Type B pancreatic cell (in vitro differentiated cells): ENCODE data around the gene TRPC5OS. TPM values are rescaled to one million over a fixed set of nuclear protein-coding genes. Genes with fewer than 3 reads are reported as not detected.

Experiments used
- DNase-seq: peaks from one replicate; pipeline ENCODE4 v3.0.0; 2021; ENCODE audit warnings: mixed read lengths; ENCODE audit not compliant: unreplicated experiment; ENCODE audit errors: extremely low spot score
- H3K27ac Mint-ChIP-seq: 2 replicates; pipeline ENCODE4 v1.8.0; 2021; ENCODE audit warnings: mild to moderate bottlenecking, mixed read lengths
- H3K27me3 Mint-ChIP-seq: 2 replicates; pipeline ENCODE4 v1.8.0; 2021; ENCODE audit warnings: mixed read lengths
- H3K36me3 Mint-ChIP-seq: 2 replicates; pipeline ENCODE4 v1.8.0; 2021; ENCODE audit warnings: mixed read lengths
- H3K4me1 Mint-ChIP-seq: one replicate; pipeline ENCODE4 v1.8.0; 2021; ENCODE audit warnings: mixed read lengths; ENCODE audit not compliant: unreplicated experiment
- H3K4me3 Mint-ChIP-seq: 2 replicates; pipeline ENCODE4 v1.8.0; 2021; ENCODE audit warnings: mild to moderate bottlenecking, mixed read lengths
- H3K9me3 Mint-ChIP-seq: 2 replicates; pipeline ENCODE4 v1.8.0; 2021; ENCODE audit warnings: mixed read lengths
- total RNA-seq: library from RNA; stranded (reverse); gene quantifications from 2 replicates; pipeline ENCODE4 v1.2.1, GENCODE V29; 2021; ENCODE audit warnings: low replicate concordance
- TF ChIP-seq, protein P1 (sequence below): fragments of 200-600 bp; sonication (generic); conservative IDR thresholded peaks from 2 replicates; pipeline ENCODE4 v1.5.0; 2021; ENCODE audit warnings: antibody characterized with exemption, mild to moderate bottlenecking

The TRPC5OS gene
- total RNA-seq, 1 donor from 2014 or later = not detected

DNA sequence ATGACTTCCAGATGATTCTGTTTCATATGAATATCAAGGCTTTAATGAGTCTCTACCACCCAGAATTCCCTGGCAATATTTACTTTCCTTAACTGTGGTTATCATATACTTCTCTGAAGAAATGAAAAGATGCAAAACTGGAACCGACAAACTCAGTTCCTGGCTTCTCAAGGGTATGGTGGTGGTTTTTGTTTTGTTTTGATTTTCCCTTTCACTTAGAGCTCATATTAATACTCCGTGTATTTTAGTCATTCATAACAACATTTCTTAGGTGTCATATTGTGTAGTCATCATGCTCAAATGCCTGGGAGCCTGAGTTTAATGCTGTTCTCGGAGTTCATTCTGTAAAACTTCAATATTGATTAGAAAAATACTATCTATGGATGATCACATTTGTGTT lies 665 bp downstream of the TRPC5OS start:
- TF ChIP-seq, protein P1, sequence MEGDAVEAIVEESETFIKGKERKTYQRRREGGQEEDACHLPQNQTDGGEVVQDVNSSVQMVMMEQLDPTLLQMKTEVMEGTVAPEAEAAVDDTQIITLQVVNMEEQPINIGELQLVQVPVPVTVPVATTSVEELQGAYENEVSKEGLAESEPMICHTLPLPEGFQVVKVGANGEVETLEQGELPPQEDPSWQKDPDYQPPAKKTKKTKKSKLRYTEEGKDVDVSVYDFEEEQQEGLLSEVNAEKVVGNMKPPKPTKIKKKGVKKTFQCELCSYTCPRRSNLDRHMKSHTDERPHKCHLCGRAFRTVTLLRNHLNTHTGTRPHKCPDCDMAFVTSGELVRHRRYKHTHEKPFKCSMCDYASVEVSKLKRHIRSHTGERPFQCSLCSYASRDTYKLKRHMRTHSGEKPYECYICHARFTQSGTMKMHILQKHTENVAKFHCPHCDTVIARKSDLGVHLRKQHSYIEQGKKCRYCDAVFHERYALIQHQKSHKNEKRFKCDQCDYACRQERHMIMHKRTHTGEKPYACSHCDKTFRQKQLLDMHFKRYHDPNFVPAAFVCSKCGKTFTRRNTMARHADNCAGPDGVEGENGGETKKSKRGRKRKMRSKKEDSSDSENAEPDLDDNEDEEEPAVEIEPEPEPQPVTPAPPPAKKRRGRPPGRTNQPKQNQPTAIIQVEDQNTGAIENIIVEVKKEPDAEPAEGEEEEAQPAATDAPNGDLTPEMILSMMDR = no peak
- Mint-ChIP-seq H3K27ac (no peak overlapping the region), H3K36me3 (no peaks in the 10 kb centered on the region)

GRCh38 chrX:111877681-111878080 lies 1.7 kb downstream of the TRPC5OS start:
- TF ChIP-seq, protein P1 = no peak
- no peaks in the 10 kb centered on the region for H3K4me1 Mint-ChIP-seq

More for the DNA sequence above, 665 bp downstream of the TRPC5OS start:
- DNase-seq = no peak
- no peaks in the 10 kb centered on the region for H3K27me3 Mint-ChIP-seq
- no peaks in the 10 kb centered on the region for H3K4me1 Mint-ChIP-seq
- no peak overlapping the region for H3K4me3 Mint-ChIP-seq
- H3K9me3 Mint-ChIP-seq = no peaks in the 10 kb centered on the region

GRCh38 chrX:111880735-111881134 lies 4.8 kb downstream of the TRPC5OS start:
- TF ChIP-seq, protein P1 = no peak
- Mint-ChIP-seq H3K4me3 (no peak overlapping the region), H3K9me3 (no peaks in the 10 kb centered on the region), H3K4me1 (no peaks in the 10 kb centered on the region), H3K27ac (no peak overlapping the region), H3K27me3 (no peaks in the 10 kb centered on the region), H3K36me3 (no peaks in the 10 kb centered on the region)
- no peak for DNase-seq

More at GRCh38 chrX:111877681-111878080, 1.7 kb downstream of the TRPC5OS start:
- no peak for DNase-seq
- no peaks in the 10 kb centered on the region for H3K27me3 Mint-ChIP-seq
- H3K4me3 Mint-ChIP-seq = no peak overlapping the region
- no peaks in the 10 kb centered on the region for H3K36me3 Mint-ChIP-seq
- no peak overlapping the region for H3K27ac Mint-ChIP-seq
- no peaks in the 10 kb centered on the region for H3K9me3 Mint-ChIP-seq

DNA sequence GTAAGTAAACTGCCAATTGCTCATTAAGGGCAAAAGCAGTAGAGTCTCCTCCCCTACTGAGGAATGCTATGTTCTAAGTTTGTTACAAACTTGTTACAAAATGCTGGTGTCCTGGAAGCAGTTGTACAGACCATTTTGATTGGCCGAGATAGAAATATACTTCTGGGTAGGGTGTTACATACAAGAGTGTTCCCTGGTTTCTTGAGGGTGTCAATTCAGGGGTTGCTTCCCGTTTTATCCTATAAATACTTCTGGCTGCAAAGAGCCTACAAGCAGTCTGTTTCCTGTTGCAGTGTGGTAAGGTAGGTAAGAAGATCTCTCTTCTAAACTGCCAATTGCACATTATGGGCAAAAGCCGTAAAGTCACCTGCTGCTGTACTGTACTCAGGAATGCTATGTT lies 5.7 kb downstream of the TRPC5OS start:
- TF ChIP-seq, protein P1 = no peak

GRCh38 chrX:111886678-111887077 lies 10.7 kb downstream of the TRPC5OS start:
- Mint-ChIP-seq H3K4me1 (no peaks in the 10 kb centered on the region), H3K27me3 (no peaks in the 10 kb centered on the region), H3K36me3 (no peaks in the 10 kb centered on the region), H3K4me3 (no peak overlapping the region), H3K9me3 (no peaks in the 10 kb centered on the region), H3K27ac (no peak overlapping the region)
- DNase-seq = no peak
- TF ChIP-seq, protein P1 = no peak

More for the DNA sequence above, 5.7 kb downstream of the TRPC5OS start:
- Mint-ChIP-seq H3K9me3 (no peaks in the 10 kb centered on the region), H3K4me1 (no peaks in the 10 kb centered on the region), H3K27me3 (no peaks in the 10 kb centered on the region), H3K36me3 (no peaks in the 10 kb centered on the region), H3K27ac (no peak overlapping the region), H3K4me3 (no peak overlapping the region)
- no peak for DNase-seq

DNA sequence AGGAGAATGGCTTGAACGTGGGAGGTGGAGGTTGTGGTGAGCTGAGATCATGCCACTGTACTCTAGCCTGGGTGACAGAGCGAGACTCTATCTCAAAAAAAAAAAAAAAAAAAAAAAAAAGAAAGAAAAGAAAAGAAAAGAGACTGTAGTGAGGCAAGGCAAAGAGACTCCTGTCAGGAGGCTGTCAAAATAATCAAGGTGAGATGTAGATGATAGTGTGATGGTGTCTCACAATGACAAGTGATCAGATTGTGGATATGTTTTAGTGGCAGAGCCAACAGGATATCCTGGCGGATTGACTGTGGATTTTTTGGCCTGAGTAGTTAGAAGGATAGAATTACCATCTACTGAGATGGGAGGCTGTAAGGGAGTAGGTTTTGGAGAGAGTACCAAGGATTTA lies 12.6 kb downstream of the TRPC5OS start:
- Mint-ChIP-seq H3K36me3 (no peaks in the 10 kb centered on the region), H3K27me3 (no peaks in the 10 kb centered on the region), H3K4me3 (no peak overlapping the region), H3K4me1 (no peaks in the 10 kb centered on the region), H3K9me3 (no peaks in the 10 kb centered on the region), H3K27ac (no peak overlapping the region)
- TF ChIP-seq, protein P1 = no peak
- no peak for DNase-seq
